Measurements from ENCODE around the gene TCP1. TPM values are rescaled to one million over a fixed set of nuclear protein-coding genes. Genes with fewer than 3 reads are reported as not detected.

TCP1 gene
- total RNA-seq, 1 experiment from 2014 or later, result 412 TPM

DNA sequence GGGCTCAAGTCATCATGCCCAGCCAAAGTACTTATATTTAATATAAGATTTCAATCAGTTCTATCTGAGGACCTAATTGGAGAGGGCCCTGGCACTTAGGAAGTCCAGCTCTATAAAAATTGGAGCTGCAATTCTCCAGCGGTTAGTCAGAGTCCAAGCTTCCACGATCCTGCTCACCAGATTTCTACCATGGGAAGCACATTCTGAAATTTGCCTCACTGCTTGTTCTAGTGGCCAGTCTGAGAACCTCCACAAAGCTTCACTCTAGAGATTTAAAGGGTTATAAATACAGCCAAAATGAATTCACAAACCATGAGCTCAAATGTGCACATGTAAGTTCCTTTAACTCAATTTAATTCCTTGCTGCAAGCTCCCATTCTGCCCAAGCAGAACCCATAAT lies 44.2 kb upstream of the TCP1 start:
- Histone ChIP-seq H3K27ac (ENCODE audit: insufficient read length, low read depth, low read length) (no peak overlapping the region), H4K91ac (ENCODE audit: insufficient read length, low read depth, low read length) (no peak overlapping the region), H2BK5ac (ENCODE audit: insufficient read length, low read length) (no peak overlapping the region), H2AK5ac (ENCODE audit: insufficient read length, low read length) (no peak overlapping the region), H2AFZ (ENCODE audit: low read length) (no peak overlapping the region), H3K9ac (ENCODE audit: extremely low read depth, insufficient read length, low read length) (no peak overlapping the region), H3K14ac (ENCODE audit: insufficient read depth, low read length) (no peak overlapping the region), H3K9me3 (ENCODE audit: control insufficient read depth, low read depth, low read length) (no peaks in the 10 kb centered on the region), H2BK15ac (ENCODE audit: low read depth, low read length) (no peak overlapping the region), H3K56ac (ENCODE audit: insufficient read length, low read depth, low read length) (no peak overlapping the region), H3K18ac (ENCODE audit: insufficient read length, low read depth, low read length) (no peak overlapping the region), H3K27me3 (ENCODE audit: insufficient read depth, low read length) (no peaks in the 10 kb centered on the region), H2BK12ac (ENCODE audit: insufficient read length, low read depth, low read length) (no peak overlapping the region), H3K23ac (ENCODE audit: insufficient read length, low read depth, low read length) (no peak overlapping the region), H3K79me1 (ENCODE audit: insufficient read depth, low read depth, low read length, poor library complexity, severe bottlenecking) (no peaks in the 10 kb centered on the region), H3K4me1 (ENCODE audit: insufficient read depth, low read length) (peaks cover 23% of the 10 kb centered on the region; the same call in 1 of the 2 replicates), H3K23me2 (ENCODE audit: insufficient read length, low read depth, low read length, poor library complexity, severe bottlenecking) (no peaks in the 10 kb centered on the region), H3K79me2 (ENCODE audit: insufficient read depth, low read length) (no peaks in the 10 kb centered on the region), H2BK20ac (ENCODE audit: low read depth, low read length, poor library complexity, severe bottlenecking) (no peak overlapping the region), H3K4ac (ENCODE audit: low read depth, low read length) (no peak overlapping the region), H4K5ac (ENCODE audit: insufficient read length, low read depth, low read length) (no peak overlapping the region), H3T11ph (ENCODE audit: low read length) (no peak overlapping the region), H4K8ac (replicated peaks; ENCODE audit: insufficient read length, low read depth, low read length) (no peak overlapping the region), H2BK120ac (ENCODE audit: low read depth, low read length, poor library complexity, severe bottlenecking) (no peak overlapping the region), H3K4me2 (ENCODE audit: insufficient read depth, insufficient read length, low read length) (no peak overlapping the region), H4K20me1 (ENCODE audit: control insufficient read depth, insufficient read depth, insufficient read length) (no peaks in the 10 kb centered on the region)
- H3K4me3 Mint-ChIP-seq, result no peak overlapping the region
- peaks cover 65 to 67% of the 10 kb centered on the region in 2 experiments for H3K4me1 Mint-ChIP-seq
- no CpG with 5 or more reads among the region's 2 CpGs for WGBS (ENCODE audit: extremely low coverage, insufficient read length, low lambda C conversion rate)
- no peak for DNase-seq
- TF ChIP-seq, protein P1, sequence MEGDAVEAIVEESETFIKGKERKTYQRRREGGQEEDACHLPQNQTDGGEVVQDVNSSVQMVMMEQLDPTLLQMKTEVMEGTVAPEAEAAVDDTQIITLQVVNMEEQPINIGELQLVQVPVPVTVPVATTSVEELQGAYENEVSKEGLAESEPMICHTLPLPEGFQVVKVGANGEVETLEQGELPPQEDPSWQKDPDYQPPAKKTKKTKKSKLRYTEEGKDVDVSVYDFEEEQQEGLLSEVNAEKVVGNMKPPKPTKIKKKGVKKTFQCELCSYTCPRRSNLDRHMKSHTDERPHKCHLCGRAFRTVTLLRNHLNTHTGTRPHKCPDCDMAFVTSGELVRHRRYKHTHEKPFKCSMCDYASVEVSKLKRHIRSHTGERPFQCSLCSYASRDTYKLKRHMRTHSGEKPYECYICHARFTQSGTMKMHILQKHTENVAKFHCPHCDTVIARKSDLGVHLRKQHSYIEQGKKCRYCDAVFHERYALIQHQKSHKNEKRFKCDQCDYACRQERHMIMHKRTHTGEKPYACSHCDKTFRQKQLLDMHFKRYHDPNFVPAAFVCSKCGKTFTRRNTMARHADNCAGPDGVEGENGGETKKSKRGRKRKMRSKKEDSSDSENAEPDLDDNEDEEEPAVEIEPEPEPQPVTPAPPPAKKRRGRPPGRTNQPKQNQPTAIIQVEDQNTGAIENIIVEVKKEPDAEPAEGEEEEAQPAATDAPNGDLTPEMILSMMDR (conservative IDR thresholded peaks at IDR 0.05), result 0 out of 3 replicates have a peak, but pooled peaks have one; percentile 14
- no peaks in the 10 kb centered on the region; a peak in 1 of 5 replicates for H3K9me3 Mint-ChIP-seq
- no peaks in the 10 kb centered on the region; the same call in none of the 2 replicates for H3K27me3 Mint-ChIP-seq (ENCODE audit: low read depth)
- H3K27ac Mint-ChIP-seq, result no peak overlapping the region
- peaks cover 0 to 6% (median 0%) of the 10 kb centered on the region in 3 experiments; a peak in 2 of 7 replicates for H3K36me3 Mint-ChIP-seq (ENCODE audit: insufficient read depth in 1 of 3, low read depth in 3 of 3)

All from H9 (cell line).